Glomerular visceral epithelial cell (primary cell): ENCODE measurements around the gene GPC6.

Experiments used
- DNase-seq: peaks from one replicate; pipeline ENCODE4 v3.0.0-alpha.2; 2016; ENCODE audit errors: extremely low spot score

The GPC6 gene

GRCh38 chr13:94408314-94409036 is 1181.9 kb downstream of the GPC6 start:
- DNase-seq = no peak

- DNase-seq = no peak
Observed at GRCh38 chr13:94411747-94412146, 1185.1 kb downstream of the GPC6 start.

- no peak for DNase-seq
Observed at GRCh38 chr13:94412870-94413597, 1186.4 kb downstream of the GPC6 start.

GRCh38 chr13:94413598-94413944 is 1187.0 kb downstream of the GPC6 start:
- DNase-seq = no peak

- DNase-seq = no peak
Observed at GRCh38 chr13:94414141-94414540, 1187.5 kb downstream of the GPC6 start.

- DNase-seq = no peak
Observed at GRCh38 chr13:94414708-94415107, 1188.1 kb downstream of the GPC6 start.

- DNase-seq = no peak
Observed at GRCh38 chr13:94415500-94416237, 1189.1 kb downstream of the GPC6 start.

GRCh38 chr13:94416454-94417080 is 1190.0 kb downstream of the GPC6 start:
- DNase-seq = peak; percentile 10

GRCh38 chr13:94417294-94417693 is 1190.7 kb downstream of the GPC6 start:
- DNase-seq = no peak

- no peak for DNase-seq
Observed at GRCh38 chr13:94419304-94419924, 1192.8 kb downstream of the GPC6 start.

GRCh38 chr13:94419925-94420305 is 1193.3 kb downstream of the GPC6 start:
- DNase-seq = no peak

GRCh38 chr13:94427313-94427953 is 1200.8 kb downstream of the GPC6 start:
- no peak for DNase-seq

GRCh38 chr13:94431574-94431973 is 1205.0 kb downstream of the GPC6 start:
- no peak for DNase-seq

- DNase-seq = no peak
Observed at GRCh38 chr13:94431987-94432386, 1205.4 kb downstream of the GPC6 start.

GRCh38 chr13:94433055-94433961 is 1206.7 kb downstream of the GPC6 start:
- DNase-seq = no peak

GRCh38 chr13:94435604-94436226 is 1209.1 kb downstream of the GPC6 start:
- peak; percentile 31 for DNase-seq

GRCh38 chr13:94444826-94445225 is 1218.2 kb downstream of the GPC6 start:
- DNase-seq = no peak

- no peak for DNase-seq
Observed at GRCh38 chr13:94454334-94454733, 1227.7 kb downstream of the GPC6 start.

- no peak for DNase-seq
Observed at GRCh38 chr13:94454906-94455305, 1228.3 kb downstream of the GPC6 start.

- no peak for DNase-seq
Observed at GRCh38 chr13:94455414-94455813, 1228.8 kb downstream of the GPC6 start.
